ENCODE measurements around the gene FAM53B.

DNA sequence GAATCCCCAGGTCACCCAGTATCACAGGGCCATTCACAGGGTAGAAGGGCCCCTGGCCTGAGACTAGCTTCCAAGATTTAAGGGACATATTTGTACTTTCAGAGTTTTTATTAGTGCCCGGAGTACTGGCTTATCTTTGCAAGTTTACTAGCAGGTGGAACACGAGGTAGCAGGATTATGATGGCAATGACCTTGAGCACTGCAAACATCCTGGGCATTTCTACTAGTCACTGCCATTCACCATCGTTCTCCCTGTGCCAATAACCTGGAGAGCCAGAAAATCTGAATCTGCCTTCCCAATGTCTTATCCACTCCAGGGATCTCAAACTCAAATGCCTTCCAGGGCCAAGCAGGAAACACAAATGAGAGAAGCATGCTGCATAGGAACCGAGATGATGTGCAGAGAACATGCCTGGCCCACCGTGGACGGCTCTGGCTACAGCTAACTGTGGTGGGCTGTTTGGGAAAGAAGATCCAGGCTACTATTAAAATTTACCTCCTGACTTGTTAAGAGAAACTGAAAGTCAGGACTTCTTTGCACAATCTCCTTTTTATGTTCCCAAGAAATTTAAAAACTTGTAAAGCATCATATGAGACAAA lies 16.7 kb downstream of the FAM53B start:
- TF ChIP-seq ZNF70 (CRISPR knock-in tag; IDR thresholded peaks at IDR 0.05) (no peak), ZFP30 (CRISPR knock-in tag; IDR thresholded peaks at IDR 0.05) (no peak), POU6F1 (CRISPR knock-in tag; IDR thresholded peaks at IDR 0.05; ENCODE audit: borderline replicate concordance, low read depth) (no peak), TCF4 (CRISPR knock-in tag; IDR thresholded peaks at IDR 0.05; ENCODE audit: borderline replicate concordance) (no peak), ESRRG (CRISPR knock-in tag; IDR thresholded peaks at IDR 0.05) (no peak)

All from SK-N-SH treated with all-trans-retinoic acid at 6 μM for 48 hours (cell line).